Astrocyte of the spinal cord (primary cell): ENCODE data around the gene SYT9.

Source experiments
- DNase-seq: peaks from one replicate; pipeline ENCODE4 v3.0.0; 2011; ENCODE audit warnings: low read depth, low spot score
- H3K4me3 ChIP-seq: 2 replicates; pipeline ENCODE4 v1.5.1; 2011; ENCODE audit warnings: low read depth, mild to moderate bottlenecking, low read length, moderate library complexity
- CTCF ChIP-seq: IDR thresholded peaks from 2 replicates; pipeline ENCODE4 v1.5.1; 2012; ENCODE audit warnings: low read depth, mild to moderate bottlenecking, low read length, inconsistent platforms
- in situ Hi-C: cut with HindIII; loops from 2 replicates; pipeline ENCODE4 v1.10.0; 2017; ENCODE audit warnings: low sequenced_read_pairs

SYT9 gene

GRCh38 chr11:7376386-7376785, 124.7 kb downstream of the SYT9 start:
- no peak for TF ChIP-seq CTCF
- DNase-seq = no peak
- in situ Hi-C loops = no loop called here
- H3K4me3 ChIP-seq = no peak overlapping the region

GRCh38 chr11:7381937-7382336, 130.2 kb downstream of the SYT9 start:
- no peak overlapping the region for H3K4me3 ChIP-seq
- DNase-seq = no peak
- in situ Hi-C loops = no loop called here
- TF ChIP-seq CTCF = no peak

- no peak overlapping the region for H3K4me3 ChIP-seq
- TF ChIP-seq CTCF = no peak
- DNase-seq = no peak
- in situ Hi-C loops = no loop called here
These were observed 131.7 kb downstream of the SYT9 start for GRCh38 chr11:7383406-7383805.

GRCh38 chr11:7384691-7385090, 133.0 kb downstream of the SYT9 start:
- DNase-seq = no peak
- TF ChIP-seq CTCF = no peak
- in situ Hi-C loops = no loop called here
- no peak overlapping the region for H3K4me3 ChIP-seq

GRCh38 chr11:7385532-7385931, 133.8 kb downstream of the SYT9 start:
- in situ Hi-C loops = no loop called here
- no peak overlapping the region for H3K4me3 ChIP-seq
- no peak for DNase-seq
- TF ChIP-seq CTCF = no peak

- no peak for DNase-seq
- no peak overlapping the region for H3K4me3 ChIP-seq
- TF ChIP-seq CTCF = no peak
- in situ Hi-C loops = no loop called here
These were observed 162.5 kb downstream of the SYT9 start for GRCh38 chr11:7413961-7414915.
